Measurements from ENCODE around the gene ERI3.

GRCh38 chr1:44263568-44264450 is 91.2 kb downstream of the ERI3 start:
- no peak for TF ChIP-seq CTCF (IDR thresholded peaks at IDR 0.05)
- no peak for TF ChIP-seq POLR2A (IDR thresholded peaks at IDR 0.05)
